ENCODE measurements around the gene SSX4.
"Not testable (repeated sequence)": the region's sequence is repeated elsewhere in the genome, so short reads cannot be mapped to it uniquely, and the experiment has no call there.

The SSX4 gene

GRCh38 chrX:48383239-48383638, at the start of gene SSX4:
TSS of gene SSX4 (plus strand) at chrX:48383539. CDS start at chrX:48384054, 515 bp downstream.
- DNase-seq: not testable (repeated sequence)

- not testable (repeated sequence) for DNase-seq
Observed at GRCh38 chrX:48346059-48346458, 37.3 kb upstream of the SSX4 start.

- peak; percentile 9 for DNase-seq
Observed at GRCh38 chrX:48356315-48357094, 26.8 kb upstream of the SSX4 start, which contains the start of gene SSX3. TSS of gene SSX3 (minus strand) at chrX:48356703. CDS start at chrX:48355249, 1,454 bp downstream.

- DNase-seq: no peak
Observed at GRCh38 chrX:48357681-48358080, 25.7 kb upstream of the SSX4 start.

GRCh38 chrX:48359281-48359680, 24.1 kb upstream of the SSX4 start:
- DNase-seq: not testable (repeated sequence)

- not testable (repeated sequence) for DNase-seq
Observed at GRCh38 chrX:48367717-48368408, 15.5 kb upstream of the SSX4 start.

GRCh38 chrX:48370408-48370807, 12.9 kb upstream of the SSX4 start:
- DNase-seq: not testable (repeated sequence)

GRCh38 chrX:48396931-48397330, 13.6 kb downstream of the SSX4 start:
- not testable (repeated sequence) for DNase-seq

GRCh38 chrX:48397825-48398224, 14.5 kb downstream of the SSX4 start:
- not testable (repeated sequence) for DNase-seq

- DNase-seq: not testable (repeated sequence)
Observed at GRCh38 chrX:48411860-48412259, 28.5 kb downstream of the SSX4 start, which contains the start of gene SSX4B. TSS of gene SSX4B (minus strand) at chrX:48411960. CDS start at chrX:48411372, 588 bp downstream.

- not testable (repeated sequence) for DNase-seq
Observed at GRCh38 chrX:48427027-48427716, 43.8 kb downstream of the SSX4 start.

GRCh38 chrX:48429606-48430005, 46.3 kb downstream of the SSX4 start:
- DNase-seq: not testable (repeated sequence)

- DNase-seq: not testable (repeated sequence)
Observed at GRCh38 chrX:48430166-48430565, 46.8 kb downstream of the SSX4 start.

- not testable (repeated sequence) for DNase-seq
Observed at GRCh38 chrX:48433713-48434112, 50.4 kb downstream of the SSX4 start.
